ENCODE results near the gene CUL2. TPM values are rescaled to one million over a fixed set of nuclear protein-coding genes. Genes with fewer than 3 reads are reported as not detected.
A peak's percentile ranks its signal among the peaks of the same experiment; 100 is the strongest.

CUL2 gene
- total and polyA plus RNA-seq, 8 donors = 2.3 to 31.9 (median 9.2) TPM

GRCh38 chr10:35041502-35041879 is 48.6 kb downstream of the CUL2 start:
- no peak for TF ChIP-seq POLR2AphosphoS5 (IDR thresholded peaks at IDR 0.05)
- no peak for TF ChIP-seq POLR2A (IDR thresholded peaks at IDR 0.05)
- TF ChIP-seq CTCF (IDR thresholded peaks at IDR 0.05) = no peak
- no peak for TF ChIP-seq EP300 (IDR thresholded peaks at IDR 0.05)
- Histone ChIP-seq H3K27ac (no peak overlapping the region), H3K27me3 (no peaks in the 10 kb centered on the region), H3K4me3 (no peak overlapping the region), H3K36me3 (peaks cover 21 to 83% (median 73%) of the 10 kb centered on the region in 4 donors), H3K9me3 (no peaks in the 10 kb centered on the region), H3K4me1 (peaks cover 0 to 9% (median 1%) of the 10 kb centered on the region in 4 donors)
- intact Hi-C loops (cut with DNase I; ENCODE audit: low total_unique reads) = no loop called here
- no peak for DNase-seq
- 76 to 90% (median 81%) methylated on average over 9 of the region's 9 CpGs for WGBS, 5 donors

- WGBS, 5 donors = 65 to 87% (median 85%) methylated on average over 4 to 6 of the region's 6 CpGs
- intact Hi-C loops (cut with DNase I; ENCODE audit: low total_unique reads) = no loop called here
- no peak overlapping the region for H3K4me3 ChIP-seq
- TF ChIP-seq POLR2AphosphoS5 (IDR thresholded peaks at IDR 0.05) (no peak), CTCF (IDR thresholded peaks at IDR 0.05) (no peak), POLR2A (IDR thresholded peaks at IDR 0.05) (no peak)
- peaks cover 21 to 83% (median 73%) of the 10 kb centered on the region in 4 donors for H3K36me3 ChIP-seq
- no peaks in the 10 kb centered on the region for H3K27me3 ChIP-seq
- H3K9me3 ChIP-seq = no peaks in the 10 kb centered on the region
- peaks cover 0 to 12% (median 1%) of the 10 kb centered on the region in 4 donors for H3K4me1 ChIP-seq
- DNase-seq = peak in 1 of 2 donors; percentile 7
- no peak overlapping the region for H3K27ac ChIP-seq
Measured at GRCh38 chr10:35040760-35041501, 49.2 kb downstream of the CUL2 start.

- H3K4me3 ChIP-seq = no peak overlapping the region
- DNase-seq = no peak
- no peak overlapping the region for H3K27ac ChIP-seq
- intact Hi-C loops (cut with DNase I; ENCODE audit: low total_unique reads) = no loop called here
- no peaks in the 10 kb centered on the region for H3K27me3 ChIP-seq
- H3K9me3 ChIP-seq = no peaks in the 10 kb centered on the region
- TF ChIP-seq EP300 (IDR thresholded peaks at IDR 0.05) = no peak
- TF ChIP-seq CTCF (IDR thresholded peaks at IDR 0.05) = no peak
- TF ChIP-seq POLR2A (IDR thresholded peaks at IDR 0.05) = no peak
- TF ChIP-seq POLR2AphosphoS5 (IDR thresholded peaks at IDR 0.05) = no peak
- 96 to 99% (median 98%) methylated on average over 4 of the region's 4 CpGs for WGBS, 5 donors
- peaks cover 26 to 95% (median 84%) of the 10 kb centered on the region in 4 donors for H3K36me3 ChIP-seq
- H3K4me1 ChIP-seq = peaks cover 0 to 5% (median 2%) of the 10 kb centered on the region in 4 donors
Measured at GRCh38 chr10:35037104-35037503, 53.0 kb downstream of the CUL2 start.

GRCh38 chr10:35035606-35036005 is 54.5 kb downstream of the CUL2 start:
- Histone ChIP-seq H3K9me3 (no peaks in the 10 kb centered on the region), H3K27me3 (no peaks in the 10 kb centered on the region), H3K4me3 (no peak overlapping the region), H3K27ac (no peak overlapping the region), H3K36me3 (peaks cover 32 to 97% (median 91%) of the 10 kb centered on the region in 4 donors), H3K4me1 (peaks cover 0 to 5% (median 2%) of the 10 kb centered on the region in 4 donors)
- TF ChIP-seq POLR2AphosphoS5 (IDR thresholded peaks at IDR 0.05) (no peak), CTCF (IDR thresholded peaks at IDR 0.05) (no peak), POLR2A (IDR thresholded peaks at IDR 0.05) (no peak), EP300 (IDR thresholded peaks at IDR 0.05) (no peak)
- WGBS, 5 donors = 8 to 24% (median 17%) methylated on average over 1 of the region's 1 CpG
- no peak for DNase-seq
- intact Hi-C loops (cut with DNase I; ENCODE audit: low total_unique reads) = no loop called here
